ENCODE data around the gene SUPT4H1.

GRCh38 chr17:58337210-58337599 is 14.8 kb downstream of the SUPT4H1 start:
- TF ChIP-seq POLR2A (IDR thresholded peaks at IDR 0.05) (no peak), CTCF (IDR thresholded peaks at IDR 0.05) (no peak)

All from thyroid gland (tissue), 4 donors.